ENCODE data around the gene LRRFIP1. TPM values are rescaled to one million over a fixed set of nuclear protein-coding genes. Genes with fewer than 3 reads are reported as not detected.

LRRFIP1 gene
- polyA plus RNA-seq, 1 of the 3 experiments (the other 2 are of a cell fraction): 47.3 TPM

GRCh38 chr2:237601453-237602116 is 25.8 kb upstream of the LRRFIP1 start:
- no peaks in the 10 kb centered on the region for H3F3A ChIP-seq (replicated peaks; ENCODE audit: insufficient read depth)
- H3K9me3 ChIP-seq: no peaks in the 10 kb centered on the region
- no peak overlapping the region for H3K4me2 ChIP-seq
- peaks cover 0 to 3% of the 10 kb centered on the region in 2 experiments; a peak in 1 of 4 replicates for H3K4me1 ChIP-seq (ENCODE audit: control insufficient read depth in 1 of 2, insufficient read depth in 2 of 2, low read depth in 1 of 2, low read length in 1 of 2)
- no peaks in the 10 kb centered on the region for H3K79me2 ChIP-seq (ENCODE audit: insufficient read depth)
- H3K9ac ChIP-seq: no peak overlapping the region
- no peaks in the 10 kb centered on the region for H3K36me3 ChIP-seq (replicated peaks in 1 of 2; ENCODE audit: control insufficient read depth in 1 of 2, insufficient read depth in 2 of 2, low read length in 1 of 2)
- no peaks in the 10 kb centered on the region for H4K20me1 ChIP-seq (ENCODE audit: insufficient read depth)
- H2AFZ ChIP-seq (ENCODE audit: low read depth): no peak overlapping the region
- 83% methylated on average over 14 of the region's 14 CpGs for WGBS (ENCODE audit: low lambda C conversion rate)
- H3K9me2 ChIP-seq: no peaks in the 10 kb centered on the region
- H3K27ac ChIP-seq (ENCODE audit: low read depth in 2 of 2, low read length in 1 of 2): no peak overlapping the region
- ChIA-PET CTCF (interaction anchor here (1.0 to 5.1 kb wide), 6 partner anchors 9 to 89 kb away, joined by 3 to 31 read pairs (median 6); no protein-coding TSS in a partner anchor), POLR2A (no interaction called here)
- no peak overlapping the region for H3K4me3 ChIP-seq (ENCODE audit: low read depth in 2 of 2, low read length in 1 of 2)
- TF ChIP-seq CHD2 (IDR thresholded peaks at IDR 0.05; ENCODE audit: low read length, partially characterized antibody): no peak
- TF ChIP-seq, protein P1, sequence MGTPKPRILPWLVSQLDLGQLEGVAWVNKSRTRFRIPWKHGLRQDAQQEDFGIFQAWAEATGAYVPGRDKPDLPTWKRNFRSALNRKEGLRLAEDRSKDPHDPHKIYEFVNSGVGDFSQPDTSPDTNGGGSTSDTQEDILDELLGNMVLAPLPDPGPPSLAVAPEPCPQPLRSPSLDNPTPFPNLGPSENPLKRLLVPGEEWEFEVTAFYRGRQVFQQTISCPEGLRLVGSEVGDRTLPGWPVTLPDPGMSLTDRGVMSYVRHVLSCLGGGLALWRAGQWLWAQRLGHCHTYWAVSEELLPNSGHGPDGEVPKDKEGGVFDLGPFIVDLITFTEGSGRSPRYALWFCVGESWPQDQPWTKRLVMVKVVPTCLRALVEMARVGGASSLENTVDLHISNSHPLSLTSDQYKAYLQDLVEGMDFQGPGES (IDR thresholded peaks at IDR 0.05; ENCODE audit: low read depth, low read length): no peak
- TF ChIP-seq, protein P2, sequence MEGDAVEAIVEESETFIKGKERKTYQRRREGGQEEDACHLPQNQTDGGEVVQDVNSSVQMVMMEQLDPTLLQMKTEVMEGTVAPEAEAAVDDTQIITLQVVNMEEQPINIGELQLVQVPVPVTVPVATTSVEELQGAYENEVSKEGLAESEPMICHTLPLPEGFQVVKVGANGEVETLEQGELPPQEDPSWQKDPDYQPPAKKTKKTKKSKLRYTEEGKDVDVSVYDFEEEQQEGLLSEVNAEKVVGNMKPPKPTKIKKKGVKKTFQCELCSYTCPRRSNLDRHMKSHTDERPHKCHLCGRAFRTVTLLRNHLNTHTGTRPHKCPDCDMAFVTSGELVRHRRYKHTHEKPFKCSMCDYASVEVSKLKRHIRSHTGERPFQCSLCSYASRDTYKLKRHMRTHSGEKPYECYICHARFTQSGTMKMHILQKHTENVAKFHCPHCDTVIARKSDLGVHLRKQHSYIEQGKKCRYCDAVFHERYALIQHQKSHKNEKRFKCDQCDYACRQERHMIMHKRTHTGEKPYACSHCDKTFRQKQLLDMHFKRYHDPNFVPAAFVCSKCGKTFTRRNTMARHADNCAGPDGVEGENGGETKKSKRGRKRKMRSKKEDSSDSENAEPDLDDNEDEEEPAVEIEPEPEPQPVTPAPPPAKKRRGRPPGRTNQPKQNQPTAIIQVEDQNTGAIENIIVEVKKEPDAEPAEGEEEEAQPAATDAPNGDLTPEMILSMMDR (IDR thresholded peaks at IDR 0.05): no peak
- no peak for TF ChIP-seq PBX3 (IDR thresholded peaks at IDR 0.05)
- no peak for TF ChIP-seq YY1 (IDR thresholded peaks at IDR 0.05; ENCODE audit: low read depth)
- no peak for TF ChIP-seq RFX5 (IDR thresholded peaks at IDR 0.05; ENCODE audit: low read length)
- TF ChIP-seq, protein P3, sequence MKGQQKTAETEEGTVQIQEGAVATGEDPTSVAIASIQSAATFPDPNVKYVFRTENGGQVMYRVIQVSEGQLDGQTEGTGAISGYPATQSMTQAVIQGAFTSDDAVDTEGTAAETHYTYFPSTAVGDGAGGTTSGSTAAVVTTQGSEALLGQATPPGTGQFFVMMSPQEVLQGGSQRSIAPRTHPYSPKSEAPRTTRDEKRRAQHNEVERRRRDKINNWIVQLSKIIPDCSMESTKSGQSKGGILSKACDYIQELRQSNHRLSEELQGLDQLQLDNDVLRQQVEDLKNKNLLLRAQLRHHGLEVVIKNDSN (IDR thresholded peaks at IDR 0.05; ENCODE audit: borderline replicate concordance, low read depth): no peak
- no peak for TF ChIP-seq FOXJ3 (CRISPR knock-in tag; IDR thresholded peaks at IDR 0.05)
- TF ChIP-seq, protein P4, sequence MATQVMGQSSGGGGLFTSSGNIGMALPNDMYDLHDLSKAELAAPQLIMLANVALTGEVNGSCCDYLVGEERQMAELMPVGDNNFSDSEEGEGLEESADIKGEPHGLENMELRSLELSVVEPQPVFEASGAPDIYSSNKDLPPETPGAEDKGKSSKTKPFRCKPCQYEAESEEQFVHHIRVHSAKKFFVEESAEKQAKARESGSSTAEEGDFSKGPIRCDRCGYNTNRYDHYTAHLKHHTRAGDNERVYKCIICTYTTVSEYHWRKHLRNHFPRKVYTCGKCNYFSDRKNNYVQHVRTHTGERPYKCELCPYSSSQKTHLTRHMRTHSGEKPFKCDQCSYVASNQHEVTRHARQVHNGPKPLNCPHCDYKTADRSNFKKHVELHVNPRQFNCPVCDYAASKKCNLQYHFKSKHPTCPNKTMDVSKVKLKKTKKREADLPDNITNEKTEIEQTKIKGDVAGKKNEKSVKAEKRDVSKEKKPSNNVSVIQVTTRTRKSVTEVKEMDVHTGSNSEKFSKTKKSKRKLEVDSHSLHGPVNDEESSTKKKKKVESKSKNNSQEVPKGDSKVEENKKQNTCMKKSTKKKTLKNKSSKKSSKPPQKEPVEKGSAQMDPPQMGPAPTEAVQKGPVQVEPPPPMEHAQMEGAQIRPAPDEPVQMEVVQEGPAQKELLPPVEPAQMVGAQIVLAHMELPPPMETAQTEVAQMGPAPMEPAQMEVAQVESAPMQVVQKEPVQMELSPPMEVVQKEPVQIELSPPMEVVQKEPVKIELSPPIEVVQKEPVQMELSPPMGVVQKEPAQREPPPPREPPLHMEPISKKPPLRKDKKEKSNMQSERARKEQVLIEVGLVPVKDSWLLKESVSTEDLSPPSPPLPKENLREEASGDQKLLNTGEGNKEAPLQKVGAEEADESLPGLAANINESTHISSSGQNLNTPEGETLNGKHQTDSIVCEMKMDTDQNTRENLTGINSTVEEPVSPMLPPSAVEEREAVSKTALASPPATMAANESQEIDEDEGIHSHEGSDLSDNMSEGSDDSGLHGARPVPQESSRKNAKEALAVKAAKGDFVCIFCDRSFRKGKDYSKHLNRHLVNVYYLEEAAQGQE (IDR thresholded peaks at IDR 0.05; ENCODE audit: low read depth, low read length): no peak
- TF ChIP-seq MEF2A (IDR thresholded peaks at IDR 0.05; ENCODE audit: borderline replicate concordance, low read depth): no peak
- no peak for TF ChIP-seq TEAD4 (IDR thresholded peaks at IDR 0.05; ENCODE audit: borderline replicate concordance, insufficient read depth)
- TF ChIP-seq MXI1 (IDR thresholded peaks at IDR 0.05; ENCODE audit: low read depth, low read length): no peak
- no peak for TF ChIP-seq NFIC (IDR thresholded peaks at IDR 0.05; ENCODE audit: borderline replicate concordance)
- no peak for TF ChIP-seq MAX (IDR thresholded peaks at IDR 0.05; ENCODE audit: low read depth)
- TF ChIP-seq JUND (IDR thresholded peaks at IDR 0.05): no peak
- TF ChIP-seq EP300 (IDR thresholded peaks at IDR 0.05; ENCODE audit: borderline replicate concordance in 1 of 2, low read depth in 1 of 2, low read length in 1 of 2): no peak
- no peaks in the 10 kb centered on the region for H3K27me3 ChIP-seq (ENCODE audit: insufficient read depth)
- DNase-seq: no peak

Measured in SK-N-SH (cell line).